GM19452 (cell line): ENCODE measurements around the gene IFNGR2.
"Not testable (repeated sequence)": the region's sequence is repeated elsewhere in the genome, so short reads cannot be mapped to it uniquely, and the experiment has no call there.

Experiments
- ATAC-seq: cut with Tn5 transposase; IDR thresholded peaks from one replicate; pipeline ENCODE4 v1.9.1; 2021; ENCODE audit not compliant: unreplicated experiment

Gene IFNGR2

GRCh38 chr21:33434770-33435360 lies 31.7 kb downstream of the IFNGR2 start:
- peak; percentile 86 for ATAC-seq

GRCh38 chr21:33437140-33437539 lies 33.9 kb downstream of the IFNGR2 start:
- no peak for ATAC-seq

- ATAC-seq, result no peak
These were observed 38.6 kb downstream of the IFNGR2 start for GRCh38 chr21:33441489-33442477.

- no peak for ATAC-seq
These were observed 40.0 kb downstream of the IFNGR2 start for GRCh38 chr21:33443194-33443593.

GRCh38 chr21:33444499-33444898 lies 41.3 kb downstream of the IFNGR2 start:
- ATAC-seq, result no peak

GRCh38 chr21:33446620-33447019 lies 43.4 kb downstream of the IFNGR2 start:
- not testable (repeated sequence) for ATAC-seq

- ATAC-seq, result no peak
These were observed 46.4 kb downstream of the IFNGR2 start for GRCh38 chr21:33449616-33450015.

GRCh38 chr21:33451634-33452071 lies 48.4 kb downstream of the IFNGR2 start:
- no peak for ATAC-seq

GRCh38 chr21:33452362-33452761 lies 49.1 kb downstream of the IFNGR2 start:
- no peak for ATAC-seq

- ATAC-seq, result no peak
These were observed 52.7 kb downstream of the IFNGR2 start for GRCh38 chr21:33455686-33456446.

- no peak for ATAC-seq
These were observed 55.6 kb downstream of the IFNGR2 start for GRCh38 chr21:33458861-33459260.

- ATAC-seq, result no peak
These were observed 58.5 kb downstream of the IFNGR2 start for GRCh38 chr21:33461538-33462250.

- not testable (repeated sequence) for ATAC-seq
These were observed 66.0 kb downstream of the IFNGR2 start for GRCh38 chr21:33469183-33469582.

- ATAC-seq, result no peak
These were observed 67.5 kb downstream of the IFNGR2 start for GRCh38 chr21:33470701-33471100.

GRCh38 chr21:33473344-33473743 lies 70.1 kb downstream of the IFNGR2 start:
- ATAC-seq, result no peak

- no peak for ATAC-seq
These were observed 73.9 kb downstream of the IFNGR2 start for GRCh38 chr21:33477066-33477465.

GRCh38 chr21:33478182-33478581 lies 75.0 kb downstream of the IFNGR2 start:
- ATAC-seq, result no peak

- ATAC-seq, result peak; percentile 22
These were observed 75.9 kb downstream of the IFNGR2 start for GRCh38 chr21:33478935-33479678.

- ATAC-seq, result peak; percentile 88
These were observed 76.7 kb downstream of the IFNGR2 start, which contains the start of gene TMEM50B for GRCh38 chr21:33479679-33480480. Gene TMEM50B, minus strand, starts transcription at chr21:33479974. Its CDS starts 11,089 bp downstream, at chr21:33468885.
